GM21717 (cell line): ENCODE data around the gene PROX1.

Source experiments
- ATAC-seq: cut with Tn5 transposase; IDR thresholded peaks from one replicate; pipeline ENCODE4 v1.9.1; 2021; ENCODE audit warnings: mild to moderate bottlenecking, moderate library complexity; ENCODE audit not compliant: unreplicated experiment

PROX1 gene

DNA sequence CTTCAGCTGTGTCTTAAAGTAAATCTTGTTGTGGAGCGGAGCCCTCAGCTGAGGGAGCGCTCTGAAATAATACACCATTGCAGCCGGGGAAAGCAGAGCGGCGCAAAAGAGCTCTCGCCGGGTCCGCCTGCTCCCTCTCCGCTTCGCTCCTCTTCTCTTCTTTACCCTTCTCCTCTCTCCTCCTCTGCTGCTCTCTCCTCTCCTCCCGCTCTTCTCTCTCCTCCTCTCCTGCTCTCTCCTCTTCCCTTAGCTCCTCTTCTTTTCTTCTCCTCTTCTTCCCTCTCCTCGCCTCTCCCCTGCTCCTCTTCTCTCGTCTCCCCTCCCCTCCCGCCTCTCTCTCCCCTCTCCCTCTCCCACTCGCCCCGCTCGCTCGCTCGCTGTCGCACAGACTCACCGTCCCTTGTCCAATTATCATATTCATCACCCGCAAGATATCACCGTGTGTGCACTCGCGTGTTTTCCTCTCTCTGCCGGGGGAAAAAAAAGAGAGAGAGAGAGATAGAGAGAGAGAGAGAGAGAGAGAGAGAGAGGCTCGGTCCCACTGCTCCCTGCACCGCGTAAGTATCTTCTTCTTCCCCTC lies at the start of gene PROX1:
PROX1 (plus strand) TSS at position 47 of the 580 bp plus-strand sequence. CDS start 8,563 bp downstream, outside the sequence.
- ATAC-seq = peak; percentile 85

DNA sequence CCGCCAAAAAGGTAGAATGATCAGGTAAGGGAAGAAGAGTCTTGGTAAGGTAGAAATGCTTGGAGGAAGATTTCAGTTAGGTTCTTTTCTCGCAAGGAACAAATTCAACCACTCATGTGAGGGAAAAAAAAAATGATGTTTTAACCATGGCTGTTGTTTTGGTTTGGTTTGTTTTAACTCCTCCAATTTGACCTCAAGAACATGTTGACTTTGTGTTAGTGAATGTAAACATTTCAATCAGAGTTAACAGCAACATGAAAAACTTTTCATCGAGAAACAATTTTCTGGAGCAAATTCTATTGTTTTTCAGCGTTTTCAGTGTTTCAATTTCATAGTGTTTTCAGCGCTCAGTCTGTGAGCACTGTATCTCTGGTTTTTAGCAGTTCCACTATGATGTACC lies 49.0 kb upstream of the PROX1 start:
- ATAC-seq = no peak

DNA sequence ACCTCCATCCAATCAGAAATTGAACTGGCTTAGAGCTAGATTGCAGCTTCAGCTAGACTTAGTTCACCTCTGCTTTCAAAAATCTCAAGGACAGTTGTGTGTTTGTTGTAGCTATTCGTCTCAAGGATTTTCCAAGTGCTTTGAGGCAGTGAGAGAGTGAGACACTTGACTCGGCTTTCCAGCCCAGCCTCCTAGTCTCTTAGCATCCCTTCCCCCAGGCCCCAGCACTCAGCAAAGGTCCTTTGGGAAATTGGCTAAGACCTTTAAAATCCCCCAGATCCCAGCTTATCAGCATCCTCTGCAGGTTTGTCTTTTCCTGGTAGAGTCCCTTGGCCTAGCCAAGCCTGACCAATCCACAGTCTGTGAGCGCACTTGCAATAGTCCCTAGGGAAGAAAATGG lies 47.9 kb upstream of the PROX1 start:
- no peak for ATAC-seq

- no peak for ATAC-seq
These were observed 46.8 kb upstream of the PROX1 start for GRCh38 chr1:213940947-213941346.

GRCh38 chr1:213942061-213942460 lies 45.7 kb upstream of the PROX1 start:
- no peak for ATAC-seq

DNA sequence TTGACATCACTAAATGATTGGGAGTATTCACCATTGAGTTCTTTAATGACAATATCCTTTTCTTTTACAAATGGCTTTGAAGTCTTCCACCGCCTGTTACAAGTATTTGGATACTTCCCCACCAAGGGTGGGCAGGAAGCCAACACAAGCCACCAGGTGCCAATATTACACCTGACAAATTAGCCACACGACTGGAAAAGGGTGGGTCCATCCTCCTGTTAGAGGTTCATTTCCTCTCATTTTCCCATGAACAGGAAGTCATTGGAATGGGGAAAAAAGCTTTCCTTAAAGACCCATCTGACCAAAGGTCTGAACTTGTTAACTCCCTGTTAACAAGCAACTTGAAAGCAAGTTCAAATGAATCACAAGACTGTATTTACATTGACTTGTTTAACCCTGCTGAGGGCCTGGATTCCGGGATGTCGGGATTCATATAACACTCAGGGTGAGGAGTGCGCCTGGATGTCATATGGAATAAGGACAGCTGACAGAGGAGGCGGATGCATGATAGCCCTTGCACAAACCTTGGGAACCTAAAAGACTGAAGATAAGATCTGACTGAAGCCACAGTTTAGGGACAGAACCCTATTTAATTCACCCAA lies 40.5 kb upstream of the PROX1 start:
- ATAC-seq = no peak

DNA sequence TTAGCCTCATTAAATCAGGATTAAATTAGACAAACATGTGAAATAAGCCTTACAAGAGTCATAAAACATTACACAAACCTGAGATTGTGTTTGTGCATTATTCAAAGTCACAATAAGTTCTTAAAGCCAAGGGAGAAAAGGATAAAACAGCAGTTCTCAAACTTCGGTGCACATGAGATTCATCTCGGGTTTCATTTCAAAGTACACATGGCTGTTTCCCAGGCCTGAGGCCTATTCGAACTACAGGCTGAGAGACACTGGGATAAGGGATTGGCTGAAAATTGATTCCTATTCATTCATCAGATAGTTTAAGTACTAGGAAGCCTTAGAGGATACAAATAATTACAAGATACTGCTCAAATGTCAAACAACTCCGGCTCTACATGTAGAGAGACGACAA lies 35.9 kb upstream of the PROX1 start:
- no peak for ATAC-seq

GRCh38 chr1:213953806-213954205 lies 34.0 kb upstream of the PROX1 start:
- ATAC-seq = no peak

DNA sequence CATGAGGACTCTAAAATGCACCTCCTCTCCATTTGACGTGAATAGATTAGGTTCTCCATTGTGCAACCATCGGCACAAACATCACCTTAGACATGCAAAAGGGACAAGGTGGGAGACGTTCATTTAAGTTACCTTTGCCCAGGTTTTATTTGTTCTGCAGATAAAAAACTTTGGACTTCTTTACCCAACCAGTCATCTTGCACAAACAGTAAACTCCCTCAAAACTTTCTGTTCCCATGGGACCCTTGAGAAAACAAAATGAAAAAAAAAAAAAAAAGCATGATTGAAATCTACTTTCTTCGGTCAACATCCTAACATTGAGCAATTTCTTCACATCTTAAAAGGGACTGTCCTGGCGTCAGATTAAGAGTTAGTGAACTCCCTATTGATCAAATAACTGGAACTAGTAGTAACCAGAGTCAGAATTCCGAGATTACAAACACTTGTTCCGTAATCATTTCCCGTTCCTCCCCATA lies 31.4 kb upstream of the PROX1 start:
- no peak for ATAC-seq

DNA sequence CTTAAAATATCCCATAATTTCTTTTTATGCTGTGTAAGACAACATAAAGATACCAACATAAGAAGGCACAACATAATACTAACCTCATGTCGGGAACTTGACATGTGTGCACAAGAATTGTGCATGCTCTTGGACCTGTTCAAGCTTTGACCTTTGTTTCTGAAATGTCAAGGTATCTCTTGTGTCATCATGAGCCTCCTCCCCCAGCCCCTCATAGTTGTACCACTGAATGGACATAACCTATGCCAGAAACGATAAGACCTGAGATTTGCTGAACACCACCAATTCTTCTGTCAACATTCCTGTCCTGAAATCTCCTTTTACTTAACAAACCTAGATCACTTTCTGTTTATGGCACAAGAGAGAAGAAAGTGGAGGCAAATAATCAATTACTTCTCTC lies 29.4 kb upstream of the PROX1 start:
- no peak for ATAC-seq

DNA sequence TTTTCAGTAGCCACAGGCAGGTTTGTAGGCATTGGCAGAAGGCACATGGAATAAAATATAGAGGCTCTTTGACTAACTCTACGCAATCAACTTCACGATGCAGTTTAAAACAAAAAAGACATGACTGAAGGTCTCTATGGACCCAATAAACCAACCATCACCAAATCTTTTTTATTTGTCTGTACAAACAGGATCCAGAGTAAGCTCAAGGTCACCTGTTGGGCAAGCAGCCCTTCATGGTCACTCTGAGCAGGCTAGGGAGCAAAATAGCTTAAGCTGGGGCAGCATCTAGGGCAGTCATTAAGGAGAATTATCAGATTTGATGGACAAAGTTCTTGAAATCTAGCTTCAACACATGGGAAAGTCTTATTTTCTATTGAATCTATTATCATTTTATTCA lies 26.8 kb upstream of the PROX1 start:
- no peak for ATAC-seq

DNA sequence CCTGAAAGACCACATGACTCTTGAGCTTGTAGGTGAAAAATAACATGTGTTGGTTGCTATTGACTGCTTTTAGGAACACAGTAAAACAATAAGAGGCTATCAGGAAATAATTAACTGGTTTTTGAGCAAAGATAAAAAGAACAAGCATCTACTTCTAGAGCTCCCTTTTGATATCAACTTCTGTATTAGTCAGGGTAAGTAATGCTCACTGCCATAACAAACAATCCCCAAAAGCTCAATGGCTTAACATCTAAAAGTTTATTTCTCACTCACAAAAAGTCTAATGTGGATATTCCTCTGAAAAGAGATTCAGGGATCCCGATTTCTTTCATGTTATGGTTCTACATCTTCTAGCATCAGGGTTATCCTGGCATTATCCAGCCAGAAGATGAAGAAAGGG lies 25.3 kb upstream of the PROX1 start:
- no peak for ATAC-seq

DNA sequence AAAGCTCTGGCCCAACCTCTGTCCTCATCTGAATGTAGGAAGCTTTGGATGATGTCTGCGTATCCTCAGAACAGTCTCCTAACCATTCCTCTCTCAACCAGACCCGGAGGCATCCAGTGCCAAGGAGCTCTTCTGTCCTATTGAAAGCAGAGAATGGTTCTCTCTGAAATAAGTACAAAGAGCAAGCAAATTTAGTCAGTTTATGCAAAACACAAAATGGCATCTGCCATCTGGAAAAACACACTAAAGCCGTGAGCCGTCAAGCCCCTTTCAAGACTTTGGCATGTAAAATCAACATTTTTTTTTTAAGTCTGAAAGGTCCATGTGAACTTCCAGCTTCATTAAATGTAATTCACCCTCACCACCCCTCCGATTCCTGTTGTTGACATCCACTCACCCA lies 21.7 kb upstream of the PROX1 start:
- no peak for ATAC-seq

GRCh38 chr1:213968146-213968825 lies 19.5 kb upstream of the PROX1 start:
- no peak for ATAC-seq

- no peak for ATAC-seq
These were observed 17.7 kb upstream of the PROX1 start for GRCh38 chr1:213969958-213970555.

DNA sequence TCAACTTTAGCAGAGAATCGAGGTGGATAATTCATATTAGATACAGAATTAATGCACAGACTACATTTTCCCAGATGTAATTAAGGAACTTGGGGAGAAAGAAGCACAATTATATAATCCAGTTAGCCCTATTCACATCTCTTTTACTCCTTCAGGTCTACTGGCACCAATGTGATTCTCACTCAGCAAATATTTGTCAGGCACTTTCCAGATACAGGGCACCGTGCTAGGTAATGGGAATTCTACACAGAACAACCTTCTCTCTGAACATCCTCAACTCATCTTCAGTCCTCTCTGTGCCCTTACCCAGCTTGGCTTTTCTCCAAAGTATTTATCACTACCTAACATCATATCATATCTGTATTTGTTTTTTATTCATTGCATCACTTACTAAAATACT lies 15.6 kb upstream of the PROX1 start:
- ATAC-seq = no peak

DNA sequence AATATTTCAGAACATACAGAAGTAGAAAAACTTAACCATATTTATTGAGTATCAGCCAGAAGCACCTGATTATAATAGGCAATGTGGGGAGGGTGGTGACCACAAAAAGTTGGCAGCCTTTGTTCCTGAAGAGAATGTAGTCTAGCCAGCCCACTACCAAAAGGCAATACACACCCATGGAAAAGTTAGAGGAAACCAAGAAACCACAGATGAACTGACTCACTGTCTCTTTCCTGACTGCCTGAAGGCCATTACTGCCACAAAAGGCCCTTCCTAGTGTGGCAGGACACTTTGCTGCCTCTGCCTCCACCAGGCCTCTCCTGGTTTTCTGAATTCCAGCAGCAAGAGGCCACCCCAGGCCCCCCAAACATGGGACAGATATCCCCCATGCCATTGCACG lies 14.6 kb upstream of the PROX1 start:
- ATAC-seq = no peak

DNA sequence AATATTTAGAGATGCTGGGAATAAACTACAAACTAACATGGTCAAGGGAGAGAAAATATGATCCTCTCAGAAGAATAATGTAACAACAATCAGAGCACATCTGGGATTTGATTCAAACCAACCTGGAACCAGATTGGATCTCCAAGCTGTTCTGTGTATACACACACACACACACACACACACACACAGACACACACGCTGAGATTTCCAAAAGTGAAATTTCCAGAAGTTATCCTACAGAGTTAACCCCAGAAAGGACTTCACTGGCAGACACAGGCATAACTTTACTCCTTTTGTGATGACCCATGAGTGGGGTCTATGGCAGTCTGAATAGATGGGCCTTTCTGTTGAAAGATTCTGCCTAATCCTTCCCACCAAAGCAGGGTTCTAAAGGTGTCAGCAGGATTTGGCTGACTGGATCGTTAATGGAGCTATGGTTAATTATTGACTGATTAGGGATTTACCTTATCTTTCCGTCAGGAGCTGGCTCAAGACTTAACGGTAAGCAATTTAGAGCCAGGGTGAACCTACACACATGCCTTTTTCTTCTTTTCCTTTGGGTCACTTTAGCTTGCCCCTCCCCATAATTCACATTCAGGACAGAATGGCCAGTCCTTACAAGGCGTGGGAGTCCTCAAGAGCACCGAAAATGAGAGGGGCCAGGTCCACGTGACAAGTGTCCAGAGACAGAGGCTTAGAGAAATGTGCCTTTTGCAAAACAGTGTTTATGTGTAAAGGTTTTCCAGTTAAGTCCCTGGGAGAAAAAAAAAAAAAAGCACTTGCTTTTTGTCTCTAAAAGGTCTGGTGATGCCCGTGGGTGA lies 10.9 kb upstream of the PROX1 start:
- no peak for ATAC-seq

DNA sequence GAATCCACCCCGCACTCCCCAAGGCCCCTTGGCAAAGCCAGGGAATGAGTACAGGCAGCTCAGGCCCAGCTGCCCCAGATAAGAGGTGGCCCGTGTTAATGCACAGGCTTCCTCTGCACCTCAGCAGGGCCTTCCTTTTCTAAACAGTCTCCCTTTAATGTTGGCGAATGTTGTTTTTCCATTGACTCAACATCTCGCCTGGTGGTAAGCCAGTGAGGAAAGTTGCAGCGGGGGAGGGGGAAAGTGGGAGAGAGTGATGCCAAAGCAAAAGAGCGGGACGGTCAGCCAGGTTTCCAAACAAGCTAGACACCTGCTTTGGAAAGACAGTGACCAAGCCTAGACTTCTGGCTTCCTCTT lies 10.3 kb upstream of the PROX1 start:
- ATAC-seq = no peak

DNA sequence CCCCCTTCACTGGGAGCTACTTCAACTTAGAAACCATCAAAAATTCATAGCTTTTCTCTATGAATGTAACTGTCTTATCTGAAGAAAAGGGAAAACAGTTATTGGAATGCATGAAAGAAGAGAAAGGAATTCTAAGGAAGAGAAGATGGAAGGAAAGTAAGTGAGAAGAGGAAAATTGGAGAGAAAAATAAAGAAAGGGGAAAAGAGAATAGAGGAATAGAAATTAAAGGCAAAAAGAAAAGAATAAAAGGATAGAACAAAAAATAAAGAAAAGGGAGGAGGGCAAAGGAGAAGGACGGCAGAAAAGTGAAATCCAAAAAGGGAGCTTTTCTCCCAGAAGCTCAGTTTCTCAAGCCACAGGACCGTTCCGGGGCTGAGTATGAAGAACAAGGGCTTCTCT lies 9.9 kb upstream of the PROX1 start:
- no peak for ATAC-seq
